CD14-positive monocyte (primary cell): ENCODE results near the gene CDCA4. TPM values are rescaled to one million over a fixed set of nuclear protein-coding genes. Genes with fewer than 3 reads are reported as not detected.
A peak's percentile ranks its signal among the peaks of the same experiment; 100 is the strongest.

ENCODE experiments used
- DNase-seq, 3 donors: peaks; one replicate each; pipeline ENCODE4 v3.0.0-alpha.2; 2011 to 2022
- H2AFZ ChIP-seq: 2 replicates; pipeline ENCODE4 v1.6.0; 2012; ENCODE audit warnings: mild to moderate bottlenecking, low read depth, low read length, inconsistent platforms; ENCODE audit not compliant: insufficient read depth, poor library complexity, severe bottlenecking
- H3K27ac ChIP-seq, 2 donors: 1 replicate in 1 of 2; 2 replicates in 1 of 2; pipeline ENCODE4 v1.5.1; 2012 to 2013; ENCODE audit warnings: low read length in 2 of 2, control low read depth in 1 of 2, inconsistent platforms in 1 of 2, low read depth in 1 of 2, mild to moderate bottlenecking in 1 of 2
- H3K27me3 ChIP-seq, 2 donors: one replicate each; pipeline versions ENCODE4 v1.6.0 to v1.6.1; 2011 to 2013; ENCODE audit warnings: low read length in 2 of 2; ENCODE audit not compliant: control insufficient read depth in 2 of 2, insufficient read depth in 2 of 2
- H3K36me3 ChIP-seq, 2 donors: replicated peaks in 1 of 2; 1 replicate in 1 of 2; 2 replicates in 1 of 2; pipeline versions ENCODE4 v1.5.1 to v1.6.1; 2012 to 2013; ENCODE audit warnings: low read length in 2 of 2, control low read depth in 1 of 2, inconsistent platforms in 1 of 2, mild to moderate bottlenecking in 1 of 2; ENCODE audit not compliant: insufficient read depth in 2 of 2, control insufficient read depth in 1 of 2
- H3K4me1 ChIP-seq, 2 donors: 1 replicate in 1 of 2; 2 replicates in 1 of 2; pipeline versions ENCODE4 v1.5.1 to v1.6.1; 2012 to 2013; ENCODE audit warnings: low read length in 2 of 2, control low read depth in 1 of 2, inconsistent platforms in 1 of 2, mild to moderate bottlenecking in 1 of 2, moderate library complexity in 1 of 2; ENCODE audit not compliant: insufficient read depth in 2 of 2, control insufficient read depth in 1 of 2
- H3K4me2 ChIP-seq: replicated peaks from 2 replicates; pipeline ENCODE3; 2012; ENCODE audit warnings: low read length, moderate library complexity, mild to moderate bottlenecking; ENCODE audit not compliant: poor library complexity, severe bottlenecking; ENCODE audit errors: extremely low read depth
- H3K4me3 ChIP-seq, 3 experiments: fragments of 200-600 bp in 1 of 3; sonication (generic) in 1 of 3; replicated peaks in 1 of 3; 1 replicate in 2 of 3; 2 replicates in 1 of 3; pipeline ENCODE4 v1.5.1; 2011 to 2013; ENCODE audit warnings: low read length in 3 of 3, mild to moderate bottlenecking in 3 of 3, control low read depth in 2 of 3, low read depth in 2 of 3, inconsistent platforms in 1 of 3, moderate library complexity in 1 of 3
- H3K79me2 ChIP-seq: 2 replicates; pipeline ENCODE4 v1.6.0; 2012; ENCODE audit warnings: mild to moderate bottlenecking, control low read depth, inconsistent platforms, low read length, moderate library complexity; ENCODE audit not compliant: insufficient read depth
- H3K9ac ChIP-seq: 2 replicates; pipeline ENCODE4 v1.6.0; 2017; ENCODE audit warnings: low read length, mild to moderate bottlenecking; ENCODE audit not compliant: insufficient read depth, poor library complexity, severe bottlenecking
- H3K9me3 ChIP-seq, 2 donors: replicated peaks in 1 of 2; 1 replicate in 1 of 2; 2 replicates in 1 of 2; pipeline versions ENCODE4 v1.5.1 to v1.6.1; 2012 to 2013; ENCODE audit warnings: low read length in 2 of 2, control low read depth in 1 of 2; ENCODE audit not compliant: control insufficient read depth in 1 of 2, insufficient read depth in 1 of 2
- H4K20me1 ChIP-seq: 2 replicates; pipeline ENCODE4 v1.6.0; 2012; ENCODE audit warnings: mild to moderate bottlenecking, low read length, control low read depth, moderate library complexity; ENCODE audit not compliant: insufficient read depth
- H3K27ac Mint-ChIP-seq, 7 donors: one replicate each; pipeline ENCODE4 v1.8.0; 2020; ENCODE audit warnings: mild to moderate bottlenecking in 7 of 7, mixed read lengths in 7 of 7, moderate library complexity in 6 of 7, inconsistent platforms in 2 of 7
- H3K27me3 Mint-ChIP-seq, 3 donors: one replicate each; pipeline ENCODE4 v1.8.0; 2021 to 2022; ENCODE audit warnings: low read depth in 3 of 3, mild to moderate bottlenecking in 3 of 3, mixed read lengths in 3 of 3, moderate library complexity in 3 of 3, inconsistent platforms in 1 of 3
- H3K36me3 Mint-ChIP-seq, 2 donors: one replicate each; pipeline ENCODE4 v1.8.0; 2020; ENCODE audit warnings: mixed read lengths in 2 of 2, inconsistent platforms in 1 of 2, mild to moderate bottlenecking in 1 of 2
- H3K4me1 Mint-ChIP-seq: one replicate; pipeline ENCODE4 v1.8.0; 2020; ENCODE audit warnings: mild to moderate bottlenecking, mixed read lengths
- H3K4me3 Mint-ChIP-seq, 2 donors: one replicate each; pipeline ENCODE4 v1.8.0; 2020; ENCODE audit warnings: mild to moderate bottlenecking in 2 of 2, mixed read lengths in 2 of 2, moderate library complexity in 1 of 2
- H3K9me3 Mint-ChIP-seq, 7 donors: one replicate each; pipeline ENCODE4 v1.8.0; 2020 to 2022; ENCODE audit warnings: mixed read lengths in 7 of 7, mild to moderate bottlenecking in 6 of 7, moderate library complexity in 6 of 7, inconsistent platforms in 2 of 7
- CTCF ChIP-seq: fragments of 200-600 bp; IDR thresholded peaks from one replicate; pipeline ENCODE4 v1.8.0; 2022; ENCODE audit warnings: antibody characterized with exemption, mild to moderate bottlenecking
- WGBS: methylation state at CpG from one replicate; pipeline ENCODE4 v1.1.5; 2013; ENCODE audit warnings: missing lambda C conversion rate; ENCODE audit not compliant: insufficient coverage; 5-methylcytosine and 5-hydroxymethylcytosine counted together
- intact Hi-C, 2 donors: fragments of 100-400 bp; cut with micrococcal nuclease; formaldehyde crosslinking; loops; one replicate each; pipeline versions ENCODE4 v1.15.0 to v1.15.1; 2023
- polyA plus RNA-seq, 3 donors: library from polyadenylated mRNA; depleted of rRNA in 1 of 3; unstranded in 2 of 3; stranded (reverse) in 1 of 3; fragments of 300-500 nt in 2 of 3; fragments of >200 nt in 1 of 3; fragmentation: Illumina TruSeq in 2 of 3; gene quantifications; 1 replicate in 2 of 3; 2 replicates in 1 of 3; pipeline ENCODE4 v1.2.3, GENCODE V29; 2012 to 2021

The CDCA4 gene
- polyA plus RNA-seq, 3 donors = 8.6 to 12.0 (median 11.6) TPM

- no peak overlapping the region for H2AFZ ChIP-seq
- peaks cover 42 to 61% of the 10 kb centered on the region in 2 donors for H3K36me3 ChIP-seq
- peaks cover 76% of the 10 kb centered on the region for H3K79me2 ChIP-seq
- peaks cover 37% of the 10 kb centered on the region for H4K20me1 ChIP-seq
- H3K9ac ChIP-seq = no peak overlapping the region
- 89% methylated on average over 17 of the region's 17 CpGs for WGBS
- Mint-ChIP-seq H3K27me3 (peaks cover 0 to 2% (median 0%) of the 10 kb centered on the region in 3 donors), H3K4me3 (no peak overlapping the region), H3K9me3 (no peaks in the 10 kb centered on the region), H3K27ac (peak overlapping the region in 2 of 7 donors; percentile 18 to 25), H3K36me3 (peaks cover 45 to 62% of the 10 kb centered on the region in 2 donors), H3K4me1 (peaks cover 31% of the 10 kb centered on the region)
- no peak for TF ChIP-seq CTCF
- intact Hi-C loops = loop anchor here in 1 of 2 donors (5.0 kb wide), 1 partner anchor 36 kb away; no protein-coding TSS in a partner anchor
- DNase-seq = no peak
- H3K4me2 ChIP-seq = no peak overlapping the region
- H3K9me3 ChIP-seq = no peaks in the 10 kb centered on the region
- H3K4me3 ChIP-seq = no peak overlapping the region
- H3K27ac ChIP-seq = no peak overlapping the region
- H3K4me1 ChIP-seq = peaks cover 0 to 17% of the 10 kb centered on the region in 2 donors
- no peaks in the 10 kb centered on the region for H3K27me3 ChIP-seq
Measured at GRCh38 chr14:105010891-105011291, 10.0 kb downstream of the CDCA4 start.

GRCh38 chr14:105010106-105010505, 10.8 kb downstream of the CDCA4 start:
- Histone ChIP-seq H3K36me3 (peaks cover 42 to 61% of the 10 kb centered on the region in 2 donors), H3K27me3 (no peaks in the 10 kb centered on the region), H4K20me1 (peaks cover 34% of the 10 kb centered on the region), H3K4me1 (peaks cover 0 to 9% of the 10 kb centered on the region in 2 donors), H3K27ac (no peak overlapping the region), H2AFZ (no peak overlapping the region), H3K9me3 (no peaks in the 10 kb centered on the region), H3K79me2 (peaks cover 68% of the 10 kb centered on the region), H3K4me2 (no peak overlapping the region), H3K4me3 (no peak overlapping the region), H3K9ac (no peak overlapping the region)
- H3K36me3 Mint-ChIP-seq = peaks cover 44 to 59% of the 10 kb centered on the region in 2 donors
- H3K9me3 Mint-ChIP-seq = no peaks in the 10 kb centered on the region
- no peak for DNase-seq
- H3K27ac Mint-ChIP-seq = no peak overlapping the region
- intact Hi-C loops = loop anchor here in 1 of 2 donors (5.0 kb wide), 1 partner anchor 37 kb away; no protein-coding TSS in a partner anchor
- H3K27me3 Mint-ChIP-seq = peaks cover 0 to 2% (median 0%) of the 10 kb centered on the region in 3 donors
- H3K4me3 Mint-ChIP-seq = no peak overlapping the region
- 83% methylated on average over 2 of the region's 4 CpGs for WGBS
- H3K4me1 Mint-ChIP-seq = peaks cover 24% of the 10 kb centered on the region
- no peak for TF ChIP-seq CTCF
